Suppressor macrophage (primary cell): ENCODE results near the gene ZC3H4.
"Not testable (repeated sequence)": the region's sequence is repeated elsewhere in the genome, so short reads cannot be mapped to it uniquely, and the experiment has no call there.

Experiments
- DNase-seq, 4 experiments: peaks; one replicate each; pipeline ENCODE4 v3.0.0-alpha.2; 2020 to 2022

The ZC3H4 gene

GRCh38 chr19:47107202-47107952 lies 6.2 kb downstream of the ZC3H4 start:
- DNase-seq = peak; percentile 55 to 77 (median 65)

GRCh38 chr19:47106821-47107201 lies 6.8 kb downstream of the ZC3H4 start:
- DNase-seq = peak; percentile 26 to 56 (median 41)

- DNase-seq = no peak
These were observed 7.7 kb downstream of the ZC3H4 start for GRCh38 chr19:47105874-47106273.

DNA sequence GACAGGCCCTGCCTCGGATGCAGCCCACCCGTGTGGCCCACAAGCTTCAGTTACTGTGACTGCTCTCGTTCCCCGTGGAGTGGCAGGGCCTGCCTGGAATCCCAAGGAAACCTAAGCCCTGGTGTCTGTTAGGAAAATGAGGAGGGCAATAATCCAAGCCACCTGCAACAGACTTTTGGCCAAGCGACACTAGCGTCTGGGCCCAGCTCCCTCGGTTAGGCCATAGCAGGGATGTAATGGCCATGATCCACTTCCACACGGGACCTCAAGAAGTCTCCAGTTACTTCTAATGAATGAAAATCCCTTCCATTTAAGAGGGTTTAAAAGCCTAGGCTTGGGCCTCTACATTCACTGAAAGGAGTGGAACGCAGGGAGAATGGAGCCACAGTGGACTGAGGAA lies 8.9 kb downstream of the ZC3H4 start:
- no peak for DNase-seq

DNA sequence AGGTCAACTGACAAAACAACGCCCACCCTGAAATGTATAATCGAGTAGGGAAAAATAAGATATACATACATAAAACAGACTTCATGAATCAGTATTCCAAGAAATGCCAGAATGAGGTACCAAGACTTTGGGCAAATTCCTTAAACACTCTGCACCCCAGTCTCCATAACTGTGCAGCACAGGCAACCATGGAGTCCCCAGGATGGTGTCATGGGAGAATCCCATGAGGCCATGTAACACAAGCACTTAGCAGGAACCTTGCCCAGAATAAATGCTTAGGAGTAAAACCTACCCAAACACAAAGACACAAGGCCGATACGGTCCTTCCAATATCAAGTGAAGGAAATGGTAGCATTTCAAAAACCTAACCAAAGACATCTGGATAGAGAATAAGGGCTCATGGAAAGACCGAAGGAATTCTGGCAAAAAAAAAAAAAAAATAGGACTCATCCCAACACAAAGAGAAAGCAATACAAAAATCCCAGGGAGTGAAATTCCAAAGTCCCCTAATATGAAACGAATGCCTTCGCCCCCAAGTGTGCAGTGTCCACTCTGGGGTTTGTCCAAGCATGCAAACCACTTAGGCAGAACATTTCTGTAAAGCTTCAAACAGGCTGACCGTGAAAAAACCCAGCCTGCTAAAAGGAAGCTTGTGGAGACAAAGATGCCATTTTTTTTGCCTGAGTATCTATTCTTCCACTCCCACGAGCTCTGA lies 11.1 kb downstream of the ZC3H4 start:
- no peak for DNase-seq

DNA sequence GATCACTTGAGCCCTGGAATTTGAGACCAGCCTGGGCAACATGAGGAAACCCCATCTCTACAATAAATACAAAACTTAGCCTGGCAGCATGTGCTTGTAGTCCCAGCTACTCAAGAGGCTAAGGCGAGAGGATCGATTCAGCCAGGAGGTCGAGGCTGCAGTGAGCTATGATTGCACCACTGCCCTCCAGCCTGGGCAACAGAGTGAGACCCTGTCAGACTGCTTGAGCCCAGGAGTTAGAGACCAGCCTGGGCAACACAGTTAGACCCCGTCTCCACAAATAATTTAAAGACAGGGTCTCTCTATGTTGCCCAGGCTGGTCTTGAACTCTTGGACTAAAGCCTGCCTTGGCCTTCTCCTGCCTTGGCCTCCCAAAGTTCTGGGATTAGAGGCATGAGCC lies 12.5 kb downstream of the ZC3H4 start:
- not testable (repeated sequence) for DNase-seq

- DNase-seq = no peak
These were observed 13.3 kb downstream of the ZC3H4 start for GRCh38 chr19:47100290-47100689.

DNA sequence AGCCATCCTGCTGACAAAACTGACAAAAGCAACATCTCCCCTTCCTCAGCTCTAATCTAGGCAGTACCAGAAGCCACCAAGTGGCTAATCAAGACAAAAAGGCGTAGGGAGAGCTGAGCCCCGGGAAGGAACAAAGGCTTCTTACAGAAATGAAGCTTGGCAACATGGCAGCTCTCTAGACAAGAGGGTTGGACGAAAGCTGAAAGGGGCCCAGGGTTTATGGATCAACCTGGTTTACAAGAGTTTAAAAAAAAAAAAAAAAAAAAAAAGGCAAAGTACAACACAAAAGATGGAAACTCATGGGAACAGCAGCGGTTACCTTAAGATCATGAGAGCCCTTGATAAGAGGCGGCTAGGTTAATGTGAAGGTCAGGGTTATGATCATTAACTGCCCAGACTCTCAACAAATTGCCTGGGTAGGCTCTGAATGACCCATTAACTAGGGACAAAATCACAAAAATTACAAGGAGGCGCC lies 14.0 kb downstream of the ZC3H4 start:
- no peak for DNase-seq

DNA sequence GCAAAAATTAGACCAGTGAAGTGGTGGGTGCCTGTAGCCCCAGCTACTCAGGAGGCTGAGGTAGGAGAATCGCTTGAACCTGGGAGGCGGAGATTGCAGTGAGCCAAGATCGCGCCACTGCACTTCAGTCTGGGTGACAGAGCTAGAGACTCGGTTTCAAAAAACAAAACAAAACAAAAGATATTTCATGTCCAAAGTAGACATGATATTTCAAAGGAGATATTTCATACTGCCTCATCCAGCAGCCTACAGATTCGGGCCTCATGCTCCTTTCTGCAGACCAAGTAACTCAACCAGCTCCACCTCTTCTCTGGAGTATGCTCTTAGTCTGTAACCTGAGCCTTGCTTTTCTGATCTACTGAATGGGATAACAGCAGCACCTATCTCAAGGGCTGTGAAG lies 15.0 kb downstream of the ZC3H4 start:
- DNase-seq = no peak

DNA sequence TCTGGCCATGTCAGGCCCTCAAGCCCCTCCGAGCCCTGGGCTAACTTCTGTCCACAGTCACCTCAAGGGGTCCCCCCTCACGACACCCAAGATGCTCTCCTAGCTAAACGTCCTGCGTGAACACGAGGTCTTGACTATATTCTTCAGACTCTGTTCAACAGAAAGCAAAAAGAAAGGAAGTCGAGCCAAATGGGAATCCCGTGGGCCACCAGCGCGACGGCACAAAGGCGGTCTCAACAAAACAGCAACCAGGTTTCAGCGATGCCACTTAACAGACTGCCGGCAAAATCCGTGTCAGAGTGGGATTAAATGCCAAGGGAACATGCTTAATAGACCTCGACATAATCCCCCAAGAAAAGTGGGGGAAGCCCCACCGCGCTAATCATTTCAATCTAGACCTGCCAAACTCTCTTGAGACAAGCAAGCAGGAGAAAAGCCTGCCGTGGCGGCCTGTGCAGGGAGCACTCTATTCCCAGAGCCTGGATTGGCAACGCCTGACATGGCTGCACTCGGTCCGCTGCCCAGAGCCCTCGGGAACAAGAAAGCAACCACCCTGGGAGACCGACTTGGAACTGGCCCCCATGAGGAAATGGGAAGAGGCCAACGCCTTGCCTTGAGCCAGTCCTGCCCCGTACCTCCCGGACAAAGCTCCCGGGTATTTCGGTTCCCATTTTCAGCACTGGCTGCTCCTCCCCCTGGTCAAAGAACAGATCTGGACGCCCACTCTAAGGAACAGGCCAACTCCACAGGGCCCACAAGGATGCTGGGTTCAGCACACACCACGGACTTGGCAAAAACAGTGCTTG lies 16.0 kb downstream of the ZC3H4 start:
- DNase-seq = peak; percentile 54 to 72 (median 66)

DNA sequence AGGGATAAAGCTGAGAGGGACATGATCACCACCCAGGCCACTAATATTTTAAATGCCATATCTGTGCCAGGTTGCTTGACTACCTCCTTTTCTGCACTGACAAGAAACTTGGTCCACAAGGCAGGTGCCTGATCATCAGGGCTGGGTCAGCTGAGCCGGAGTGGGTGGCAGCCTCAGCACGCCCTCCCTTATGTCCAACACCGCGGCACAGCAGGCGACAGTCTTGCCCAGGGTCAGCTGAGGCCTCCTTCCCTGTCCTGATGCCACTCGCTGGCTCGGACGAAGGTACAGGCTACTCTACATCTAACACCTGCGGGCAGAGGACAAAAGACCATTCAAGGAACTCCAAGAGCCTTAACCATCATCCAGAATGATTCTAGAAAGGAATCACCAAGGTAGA lies 16.9 kb downstream of the ZC3H4 start:
- DNase-seq = peak in 2 of 4 experiments; percentile 32 to 48

DNA sequence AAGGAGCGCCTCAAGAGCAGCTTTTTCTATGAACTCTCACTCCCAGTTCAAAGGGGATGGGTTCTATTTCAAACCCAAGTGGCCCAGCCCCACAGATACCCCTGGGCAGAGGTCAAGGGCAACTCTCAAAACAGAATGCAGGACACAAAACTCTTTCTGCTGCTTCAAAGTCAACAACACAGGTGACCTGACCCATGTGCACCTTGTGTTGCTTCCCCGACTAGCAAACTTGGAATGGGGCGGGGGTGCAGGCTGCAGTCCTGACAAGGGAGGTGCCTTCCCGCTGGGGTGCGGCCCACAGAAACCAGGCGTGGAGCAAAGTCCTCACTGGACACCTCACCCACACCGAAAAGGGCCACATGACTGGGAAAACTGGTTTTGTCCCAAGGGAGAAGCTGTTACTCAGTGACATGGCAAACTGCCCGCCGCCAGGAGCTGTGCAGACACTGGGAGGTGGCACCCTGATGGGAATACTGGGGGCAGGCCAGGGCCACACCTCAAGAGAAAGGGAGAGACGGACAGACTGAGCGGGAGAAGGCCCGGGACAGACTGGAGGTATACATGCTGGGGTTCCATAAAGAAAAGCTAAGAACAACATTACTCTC lies 17.4 kb downstream of the ZC3H4 start:
- no peak for DNase-seq

GRCh38 chr19:47095476-47096099 lies 18.0 kb downstream of the ZC3H4 start:
- peak; percentile 82 to 91 (median 90) for DNase-seq

DNA sequence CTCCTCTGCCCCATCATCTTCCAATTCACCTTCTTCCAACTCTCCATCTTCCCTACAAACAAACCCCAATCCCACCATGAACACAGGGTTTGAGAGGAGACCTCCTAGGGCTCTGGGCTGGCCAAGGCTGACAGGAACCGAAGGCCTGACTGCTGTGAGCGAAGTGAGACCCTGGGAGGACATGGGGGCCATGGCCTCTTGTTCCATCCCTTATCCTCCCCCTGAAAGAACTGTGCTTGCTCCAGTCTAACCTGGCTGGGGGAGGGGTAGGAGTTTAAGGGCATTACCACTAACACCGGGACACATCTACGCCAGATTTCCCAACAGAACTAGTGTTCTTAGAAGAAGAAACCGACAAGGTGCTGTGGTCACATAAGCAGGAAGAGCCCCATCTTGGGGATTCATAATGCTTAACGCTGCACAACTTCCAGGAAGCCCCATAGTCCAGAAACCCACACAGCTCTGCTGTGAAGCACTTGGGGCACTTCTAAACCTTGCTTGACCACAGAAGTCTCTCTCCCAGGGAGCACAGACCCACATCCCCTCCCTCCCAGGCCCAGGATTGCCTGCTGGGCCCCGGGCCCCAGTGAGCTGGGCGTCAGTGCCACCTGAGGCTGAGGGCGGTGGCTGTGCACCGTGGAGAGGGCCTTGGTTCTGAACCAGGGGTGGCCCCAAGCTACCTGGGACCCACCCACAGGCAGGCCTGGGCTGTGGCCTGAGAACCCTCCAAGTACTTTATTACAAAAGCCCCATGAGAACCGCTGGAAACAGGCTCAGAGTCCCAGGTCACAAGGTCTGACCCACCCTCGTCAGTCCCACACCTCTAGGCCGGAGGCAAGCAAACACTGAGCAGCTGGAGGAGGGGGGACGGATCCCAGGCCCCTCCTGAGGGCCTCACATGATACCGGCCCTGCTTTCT lies 18.8 kb downstream of the ZC3H4 start:
- peak; percentile 54 to 83 (median 72) for DNase-seq

DNA sequence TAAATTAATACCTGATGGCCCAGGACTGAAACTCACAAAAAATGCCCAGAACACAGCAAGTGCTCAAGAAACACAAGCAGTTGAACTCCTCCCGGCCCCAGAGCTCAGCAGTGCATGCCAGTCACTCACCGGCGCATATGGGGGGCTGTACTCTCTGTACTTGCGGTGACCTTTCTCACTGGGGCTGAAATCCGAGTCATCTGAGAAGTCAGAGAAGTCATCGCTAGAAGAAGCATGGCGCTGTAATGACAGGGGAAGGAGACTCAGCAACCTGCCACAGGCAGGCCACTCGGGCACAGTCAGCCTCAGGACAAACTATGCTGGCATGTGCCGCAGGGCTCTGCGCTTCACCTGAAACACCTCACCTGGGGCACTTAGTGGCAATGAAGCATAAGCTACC lies 19.7 kb downstream of the ZC3H4 start:
- DNase-seq = no peak

DNA sequence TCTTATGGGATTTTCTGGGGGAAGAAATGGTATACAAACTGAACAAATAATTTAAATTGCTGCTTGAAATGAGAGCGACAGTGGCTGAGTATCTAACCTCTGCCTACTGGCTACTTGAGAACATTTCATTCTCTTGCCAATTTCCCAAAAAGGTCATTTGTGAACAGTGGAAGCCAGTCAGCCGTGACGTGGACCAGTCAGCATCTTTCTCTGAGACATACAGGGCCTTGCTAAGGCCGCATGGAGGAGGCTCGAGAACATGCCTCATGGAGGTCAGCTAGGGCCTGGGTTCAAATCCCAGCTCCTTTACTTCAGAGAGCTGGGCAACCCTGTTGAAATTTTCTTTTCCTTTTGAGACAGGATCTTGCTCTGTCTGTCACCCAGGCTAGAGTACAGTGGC lies 20.3 kb downstream of the ZC3H4 start:
- DNase-seq = no peak

DNA sequence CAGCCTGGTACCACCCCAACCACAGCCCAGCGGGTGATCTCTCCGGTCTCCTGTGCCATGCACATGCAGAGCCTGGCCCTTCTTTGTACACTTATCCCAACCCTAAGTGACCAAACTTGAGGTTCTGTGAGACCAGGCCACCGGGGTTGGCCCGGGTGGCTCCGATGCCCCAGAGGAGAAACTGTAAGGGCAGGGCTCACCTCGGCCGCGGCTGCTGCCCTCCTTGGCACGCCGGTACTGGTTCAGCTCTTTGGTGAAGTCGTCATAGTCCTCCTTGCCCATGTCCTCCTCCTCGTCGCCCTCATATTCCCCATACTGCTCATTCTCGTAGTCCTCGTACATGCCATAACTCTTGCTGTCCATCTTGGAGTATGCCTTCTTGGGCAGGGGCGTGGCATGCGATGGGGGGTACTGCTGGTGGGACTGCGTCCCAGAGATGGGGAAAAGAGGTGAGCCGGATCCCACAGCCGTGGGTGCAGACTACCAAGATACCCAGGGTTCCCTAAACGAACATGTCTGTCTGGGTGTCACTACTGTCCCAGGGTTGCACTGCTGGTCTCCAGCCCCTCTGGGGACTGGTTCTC lies 23.7 kb downstream of the ZC3H4 start:
- no peak for DNase-seq

GRCh38 chr19:47086280-47086679 lies 27.3 kb downstream of the ZC3H4 start:
- no peak for DNase-seq

- no peak for DNase-seq
These were observed 28.6 kb downstream of the ZC3H4 start for GRCh38 chr19:47084879-47085439.

GRCh38 chr19:47082493-47082892 lies 31.1 kb downstream of the ZC3H4 start:
- DNase-seq = no peak
